ENCODE measurements around the gene RETSAT.

RETSAT gene

DNA sequence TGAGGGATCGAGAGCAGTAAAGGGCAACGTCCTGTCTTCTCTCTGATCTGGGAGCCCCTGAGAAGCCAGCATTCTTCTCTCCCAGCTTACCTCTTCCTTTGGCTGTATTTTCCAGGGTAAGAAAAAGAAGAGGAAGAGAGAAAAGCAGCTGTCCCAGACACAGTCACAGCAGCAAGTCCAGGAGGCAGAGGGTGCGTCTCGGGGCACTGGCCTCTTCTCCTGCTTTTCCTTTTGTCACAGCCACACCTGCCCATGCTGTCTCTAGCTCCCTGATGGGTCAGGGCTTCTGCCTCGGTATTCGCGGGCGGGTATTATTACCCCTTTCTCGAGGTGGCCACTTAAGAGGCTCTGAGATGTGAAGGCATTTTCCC is 46.8 kb downstream of the RETSAT start:
- no peak for DNase-seq

DNA sequence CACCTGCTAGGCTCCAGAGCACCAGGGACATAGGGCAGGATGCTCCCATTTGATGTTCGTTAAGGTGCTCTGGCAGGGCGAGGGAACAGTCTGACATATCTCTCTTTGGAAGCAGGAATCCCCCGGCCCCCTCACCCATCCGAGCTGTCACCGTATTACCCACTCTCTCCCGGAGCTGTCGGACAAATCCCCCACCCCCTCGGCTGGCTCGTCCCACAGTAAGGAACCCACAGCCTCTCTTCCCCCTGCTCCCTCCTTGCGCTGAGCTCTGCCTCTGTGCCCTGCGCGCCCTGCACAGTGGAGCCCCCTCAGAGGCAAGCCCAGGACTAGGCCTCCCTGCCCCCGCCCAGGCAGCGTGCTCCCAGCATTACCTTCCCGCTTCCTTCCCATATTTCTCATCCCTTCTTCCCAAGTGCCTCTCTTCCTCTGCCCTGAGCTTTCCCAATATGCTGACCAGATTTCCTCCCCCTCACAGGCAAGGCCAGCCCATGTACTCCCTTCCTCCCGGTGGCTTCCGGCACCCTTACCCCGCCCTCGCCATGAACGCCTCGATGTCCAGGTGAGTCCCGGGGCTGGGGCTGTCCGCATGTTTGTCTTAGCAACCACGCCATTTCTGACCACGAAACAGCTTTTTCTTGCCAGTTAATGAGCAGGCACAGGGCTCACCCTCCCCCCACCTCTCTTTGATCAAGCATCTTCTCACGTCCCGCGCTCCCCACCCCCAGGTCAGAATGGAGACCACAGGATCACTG is 50.4 kb downstream of the RETSAT start:
- no peak for DNase-seq

- DNase-seq = no peak
Observed at GRCh38 chr2:85302121-85302520, 52.2 kb downstream of the RETSAT start.
